ENCODE results near the gene FAM187B. TPM values are rescaled to one million over a fixed set of nuclear protein-coding genes. Genes with fewer than 3 reads are reported as not detected.
A peak's percentile ranks its signal among the peaks of the same experiment; 100 is the strongest.
"Not testable (repeated sequence)": the region's sequence is repeated elsewhere in the genome, so short reads cannot be mapped to it uniquely, and the experiment has no call there.

The FAM187B gene
- total RNA-seq, 2 donors from 2014 or later: not detected

- intact Hi-C loops (cut with DNase I): no loop called here
- DNase-seq (ENCODE audit: low spot score): peak; percentile 80
Measured at GRCh38 chr19:35247526-35248309, 19.2 kb upstream of the FAM187B start.

- DNase-seq (ENCODE audit: low spot score): no peak
- intact Hi-C loops (cut with DNase I): no loop called here
Measured at GRCh38 chr19:35246466-35247092, 18.0 kb upstream of the FAM187B start.

- intact Hi-C loops (cut with DNase I): no loop called here
- DNase-seq (ENCODE audit: low spot score): no peak
Measured at GRCh38 chr19:35241417-35241816, 12.9 kb upstream of the FAM187B start.

- DNase-seq (ENCODE audit: low spot score): no peak
- intact Hi-C loops (cut with DNase I): no loop called here
Measured at GRCh38 chr19:35240327-35240726, 11.8 kb upstream of the FAM187B start.

GRCh38 chr19:35239597-35239996 lies 11.1 kb upstream of the FAM187B start:
- DNase-seq (ENCODE audit: low spot score); intact Hi-C loops (cut with DNase I): not testable (repeated sequence)

- intact Hi-C loops (cut with DNase I): loop anchor here in 1 of 2 donors (2.0 kb wide), 1 partner anchor 58 kb away; no protein-coding TSS in a partner anchor
Measured at GRCh38 chr19:35236638-35237400, 8.3 kb upstream of the FAM187B start.

GRCh38 chr19:35232912-35233311 lies 4.4 kb upstream of the FAM187B start:
- intact Hi-C loops (cut with DNase I): no loop called here
- DNase-seq (ENCODE audit: low spot score): peak; percentile 5

More at GRCh38 chr19:35236638-35237400, 8.3 kb upstream of the FAM187B start:
- peak; percentile 24 for DNase-seq (ENCODE audit: low spot score)

- peak; percentile 48 for DNase-seq (ENCODE audit: low spot score)
- intact Hi-C loops (cut with DNase I): no loop called here
Measured at GRCh38 chr19:35231956-35232645, 3.6 kb upstream of the FAM187B start.

GRCh38 chr19:35229601-35230000 lies 1.1 kb upstream of the FAM187B start:
- DNase-seq (ENCODE audit: low spot score): peak; percentile 51
- intact Hi-C loops (cut with DNase I): no loop called here

- intact Hi-C loops (cut with DNase I): no loop called here
- DNase-seq (ENCODE audit: low spot score): peak; percentile 29
Measured at GRCh38 chr19:35226748-35227147, 1.8 kb downstream of the FAM187B start.

- DNase-seq (ENCODE audit: low spot score): peak; percentile 35
- intact Hi-C loops (cut with DNase I): no loop called here
Measured at GRCh38 chr19:35225951-35226350, 2.6 kb downstream of the FAM187B start.

- DNase-seq (ENCODE audit: low spot score): peak; percentile 76
- intact Hi-C loops (cut with DNase I): no loop called here
Measured at GRCh38 chr19:35224681-35225571, 3.6 kb downstream of the FAM187B start.

GRCh38 chr19:35223862-35224505 lies 4.6 kb downstream of the FAM187B start:
- DNase-seq (ENCODE audit: low spot score): peak; percentile 41
- intact Hi-C loops (cut with DNase I): no loop called here

GRCh38 chr19:35223084-35223790 lies 5.3 kb downstream of the FAM187B start:
- peak; percentile 28 for DNase-seq (ENCODE audit: low spot score)
- intact Hi-C loops (cut with DNase I): no loop called here

GRCh38 chr19:35222373-35223015 lies 6.0 kb downstream of the FAM187B start:
- intact Hi-C loops (cut with DNase I): no loop called here
- no peak for DNase-seq (ENCODE audit: low spot score)

- intact Hi-C loops (cut with DNase I); DNase-seq (ENCODE audit: low spot score): not testable (repeated sequence)
Measured at GRCh38 chr19:35220973-35221590, 7.5 kb downstream of the FAM187B start.
